ENCODE data around the gene TCEAL9.
A peak's percentile ranks its signal among the peaks of the same experiment; 100 is the strongest.
"Not testable (repeated sequence)": the region's sequence is repeated elsewhere in the genome, so short reads cannot be mapped to it uniquely, and the experiment has no call there.

TCEAL9 gene

GRCh38 chrX:103356130-103356798 is at the start of gene TCEAL9:
TCEAL9 (plus strand) TSS chrX:103356506; CDS start chrX:103357685, 1,179 bp downstream.
- peak; percentile 82 for DNase-seq

GRCh38 chrX:103309860-103310554 is 46.3 kb upstream of the TCEAL9 start:
- no peak for DNase-seq

GRCh38 chrX:103310555-103311398 is 45.5 kb upstream of the TCEAL9 start, which contains the start of gene BEX2:
BEX2 (minus strand) TSS chrX:103310990; CDS start chrX:103309976, 1,014 bp downstream.
- DNase-seq: peak; percentile 16

- DNase-seq: no peak
These were observed 44.9 kb upstream of the TCEAL9 start for GRCh38 chrX:103311399-103311780.

GRCh38 chrX:103329991-103330390 is 26.3 kb upstream of the TCEAL9 start, which contains the start of gene TCEAL7:
TCEAL7 (plus strand) TSS chrX:103330239; CDS start chrX:103331404, 1,165 bp downstream.
- DNase-seq: peak; percentile 45

GRCh38 chrX:103330681-103331288 is 25.5 kb upstream of the TCEAL9 start:
- DNase-seq: peak; percentile 25

GRCh38 chrX:103338663-103339062 is 17.6 kb upstream of the TCEAL9 start:
- DNase-seq: no peak

GRCh38 chrX:103343105-103343504 is 13.2 kb upstream of the TCEAL9 start:
- peak; percentile 24 for DNase-seq

- DNase-seq: no peak
These were observed 11.7 kb upstream of the TCEAL9 start for GRCh38 chrX:103344606-103345005.

- DNase-seq: no peak
These were observed 8.5 kb upstream of the TCEAL9 start for GRCh38 chrX:103347682-103348397.

GRCh38 chrX:103356858-103357257 is 552 bp downstream of the TCEAL9 start:
- no peak for DNase-seq

- no peak for DNase-seq
These were observed 1.6 kb downstream of the TCEAL9 start for GRCh38 chrX:103357871-103358270.

GRCh38 chrX:103359605-103360004 is 3.3 kb downstream of the TCEAL9 start:
- not testable (repeated sequence) for DNase-seq

- no peak for DNase-seq
These were observed 3.8 kb downstream of the TCEAL9 start for GRCh38 chrX:103360092-103360491.

GRCh38 chrX:103360916-103361315 is 4.6 kb downstream of the TCEAL9 start:
- no peak for DNase-seq

GRCh38 chrX:103361798-103362197 is 5.5 kb downstream of the TCEAL9 start:
- no peak for DNase-seq

- peak; percentile 29 for DNase-seq
These were observed 6.2 kb downstream of the TCEAL9 start for GRCh38 chrX:103362474-103362873.

GRCh38 chrX:103363046-103363445 is 6.7 kb downstream of the TCEAL9 start:
- no peak for DNase-seq

- DNase-seq: no peak
These were observed 11.2 kb downstream of the TCEAL9 start for GRCh38 chrX:103367502-103367901.

- no peak for DNase-seq
These were observed 13.2 kb downstream of the TCEAL9 start for GRCh38 chrX:103369479-103369878.

GRCh38 chrX:103372886-103373285 is 16.6 kb downstream of the TCEAL9 start:
- DNase-seq: no peak

GRCh38 chrX:103373581-103373980 is 17.3 kb downstream of the TCEAL9 start:
- DNase-seq: no peak

All from fibroblast of skin of right biceps (primary cell).